Femur (tissue), 1 donor: Measurements from ENCODE around the gene TAGLN.
"Not testable (repeated sequence)": the region's sequence is repeated elsewhere in the genome, so short reads cannot be mapped to it uniquely, and the experiment has no call there.

Source experiments
- DNase-seq: peaks from one replicate; pipeline ENCODE4 v3.0.0-alpha.2; 2017

Gene TAGLN

GRCh38 chr11:117197516-117198456 is 1.4 kb upstream of the TAGLN start:
- no peak for DNase-seq

GRCh38 chr11:117198613-117199012 is 557 bp upstream of the TAGLN start:
- no peak for DNase-seq

- DNase-seq, result no peak
Observed at GRCh38 chr11:117199916-117200812, 994 bp downstream of the TAGLN start.

- DNase-seq, result no peak
Observed at GRCh38 chr11:117200813-117201657, 1.9 kb downstream of the TAGLN start.

GRCh38 chr11:117201658-117202305 is 2.6 kb downstream of the TAGLN start:
- DNase-seq, result no peak

GRCh38 chr11:117202386-117203068 is 3.4 kb downstream of the TAGLN start:
- no peak for DNase-seq

GRCh38 chr11:117203069-117203407 is 3.9 kb downstream of the TAGLN start:
- no peak for DNase-seq

GRCh38 chr11:117204283-117205080 is 5.3 kb downstream of the TAGLN start:
- no peak for DNase-seq

GRCh38 chr11:117205211-117205818 is 6.1 kb downstream of the TAGLN start:
- DNase-seq, result no peak

GRCh38 chr11:117206111-117206510 is 6.9 kb downstream of the TAGLN start:
- DNase-seq, result not testable (repeated sequence)

GRCh38 chr11:117206859-117207258 is 7.7 kb downstream of the TAGLN start:
- DNase-seq, result not testable (repeated sequence)

GRCh38 chr11:117207481-117207880 is 8.3 kb downstream of the TAGLN start:
- DNase-seq, result not testable (repeated sequence)

- not testable (repeated sequence) for DNase-seq
Observed at GRCh38 chr11:117208710-117209109, 9.5 kb downstream of the TAGLN start.

- DNase-seq, result not testable (repeated sequence)
Observed at GRCh38 chr11:117209351-117210125, 10.4 kb downstream of the TAGLN start.

GRCh38 chr11:117210620-117211019 is 11.4 kb downstream of the TAGLN start:
- no peak for DNase-seq

- DNase-seq, result no peak
Observed at GRCh38 chr11:117212697-117213355, 13.7 kb downstream of the TAGLN start.

- no peak for DNase-seq
Observed at GRCh38 chr11:117214404-117215110, 15.4 kb downstream of the TAGLN start.
